Activated T-helper 1 cell treated with anti-CD3 and anti-CD28 coated beads, Interleukin-12 subunit alpha, Interleukin-12 subunit beta, Interleukin-2, Interleukin-4 antibody, amounts not matched to agents 30 ng/mL and 10 ng/mL and 1 ng/mL, durations not matched to agents 14 hours and 24 hours and 36 hours (primary cell): ENCODE measurements around the gene RAB11FIP4. TPM values are rescaled to one million over a fixed set of nuclear protein-coding genes. Genes with fewer than 3 reads are reported as not detected.

ENCODE experiments used
- DNase-seq: peaks from one replicate; pipeline ENCODE4 v3.0.0; 2021; ENCODE audit warnings: low spot score
- H3K27ac Mint-ChIP-seq: one replicate; pipeline ENCODE4 v1.8.0; 2021; ENCODE audit warnings: mild to moderate bottlenecking, mixed read lengths
- H3K27me3 Mint-ChIP-seq: one replicate; pipeline ENCODE4 v1.8.0; 2022; ENCODE audit warnings: mild to moderate bottlenecking, moderate library complexity, mixed read lengths; ENCODE audit not compliant: insufficient read depth
- H3K36me3 Mint-ChIP-seq: one replicate; pipeline ENCODE4 v1.8.0; 2021; ENCODE audit warnings: low read depth, mixed read lengths
- H3K4me1 Mint-ChIP-seq: one replicate; pipeline ENCODE4 v1.8.0; 2021; ENCODE audit warnings: low read depth, mixed read lengths
- H3K4me3 Mint-ChIP-seq: one replicate; pipeline ENCODE4 v1.8.0; 2021; ENCODE audit warnings: mild to moderate bottlenecking, moderate library complexity, mixed read lengths
- H3K9me3 Mint-ChIP-seq: one replicate; pipeline ENCODE4 v1.8.0; 2021; ENCODE audit warnings: mixed read lengths
- intact Hi-C: fragments of 100-400 bp; cut with micrococcal nuclease; formaldehyde crosslinking; loops from one replicate; pipeline ENCODE4 v1.15.1; 2024
- total RNA-seq: library from RNA; stranded (reverse); gene quantifications from 2 replicates; pipeline ENCODE4 v1.2.3, GENCODE V29; 2022

The RAB11FIP4 gene
- total RNA-seq, 1 donor from 2014 or later = 28.7 TPM

GRCh38 chr17:31484821-31485220 lies 93.3 kb downstream of the RAB11FIP4 start:
- intact Hi-C loops = no loop called here
- peaks cover 4% of the 10 kb centered on the region for H3K27me3 Mint-ChIP-seq
- no peak overlapping the region for H3K27ac Mint-ChIP-seq
- H3K9me3 Mint-ChIP-seq = no peaks in the 10 kb centered on the region
- no peak overlapping the region for H3K4me3 Mint-ChIP-seq
- no peak for DNase-seq
- no peaks in the 10 kb centered on the region for H3K36me3 Mint-ChIP-seq
- H3K4me1 Mint-ChIP-seq = peaks cover 30% of the 10 kb centered on the region

GRCh38 chr17:31486351-31487062 lies 95.0 kb downstream of the RAB11FIP4 start:
- H3K27me3 Mint-ChIP-seq = peaks cover 3% of the 10 kb centered on the region
- H3K4me1 Mint-ChIP-seq = peaks cover 45% of the 10 kb centered on the region
- peaks cover 3% of the 10 kb centered on the region for H3K36me3 Mint-ChIP-seq
- no peaks in the 10 kb centered on the region for H3K9me3 Mint-ChIP-seq
- intact Hi-C loops = loop anchor here (1.0 to 2.0 kb wide), 2 partner anchors 22 to 414 kb away; partner anchors contain the start of gene UTP6
- no peak for DNase-seq
- H3K4me3 Mint-ChIP-seq = peak overlapping the region; percentile 78
- H3K27ac Mint-ChIP-seq = peak overlapping the region; percentile 8

GRCh38 chr17:31487063-31487647 lies 95.7 kb downstream of the RAB11FIP4 start:
- intact Hi-C loops = loop anchor here (1.0 to 2.0 kb wide), 2 partner anchors 21 to 414 kb away; partner anchors contain the start of gene UTP6
- peak overlapping the region; percentile 68 for H3K27ac Mint-ChIP-seq
- H3K4me1 Mint-ChIP-seq = peaks cover 46% of the 10 kb centered on the region
- no peak for DNase-seq
- peaks cover 3% of the 10 kb centered on the region for H3K36me3 Mint-ChIP-seq
- H3K9me3 Mint-ChIP-seq = no peaks in the 10 kb centered on the region
- H3K4me3 Mint-ChIP-seq = peak overlapping the region; percentile 78
- H3K27me3 Mint-ChIP-seq = peaks cover 2% of the 10 kb centered on the region

GRCh38 chr17:31487648-31488263 lies 96.3 kb downstream of the RAB11FIP4 start:
- peaks cover 2% of the 10 kb centered on the region for H3K27me3 Mint-ChIP-seq
- H3K9me3 Mint-ChIP-seq = no peaks in the 10 kb centered on the region
- DNase-seq = peak; percentile 89
- H3K27ac Mint-ChIP-seq = peak overlapping the region; percentile 68
- peaks cover 52% of the 10 kb centered on the region for H3K4me1 Mint-ChIP-seq
- peaks cover 3% of the 10 kb centered on the region for H3K36me3 Mint-ChIP-seq
- H3K4me3 Mint-ChIP-seq = peak overlapping the region; percentile 78
- intact Hi-C loops = loop anchor here (1.0 to 2.0 kb wide), 3 partner anchors 21 to 413 kb away; partner anchors contain the start of gene UTP6

GRCh38 chr17:31488264-31488981 lies 96.9 kb downstream of the RAB11FIP4 start:
- DNase-seq = peak; percentile 21
- H3K4me3 Mint-ChIP-seq = peak overlapping the region; percentile 93
- H3K36me3 Mint-ChIP-seq = peaks cover 5% of the 10 kb centered on the region
- H3K9me3 Mint-ChIP-seq = no peaks in the 10 kb centered on the region
- peak overlapping the region; percentile 88 for H3K27ac Mint-ChIP-seq
- peaks cover 59% of the 10 kb centered on the region for H3K4me1 Mint-ChIP-seq
- intact Hi-C loops = loop anchor here (1.0 kb wide), 1 partner anchor 62 kb away; no protein-coding TSS in a partner anchor
- peaks cover 2% of the 10 kb centered on the region for H3K27me3 Mint-ChIP-seq

- intact Hi-C loops = loop anchor here (1.0 kb wide), 1 partner anchor 61 kb away; no protein-coding TSS in a partner anchor
- Mint-ChIP-seq H3K27me3 (peaks cover 2% of the 10 kb centered on the region), H3K4me3 (peak overlapping the region; percentile 93), H3K4me1 (peaks cover 64% of the 10 kb centered on the region), H3K36me3 (peaks cover 5% of the 10 kb centered on the region), H3K9me3 (no peaks in the 10 kb centered on the region), H3K27ac (peak overlapping the region; percentile 88)
- no peak for DNase-seq
Observed at GRCh38 chr17:31488982-31489294, 97.5 kb downstream of the RAB11FIP4 start.

- peaks cover 2% of the 10 kb centered on the region for H3K27me3 Mint-ChIP-seq
- H3K4me3 Mint-ChIP-seq = peak overlapping the region; percentile 93
- no peak for DNase-seq
- peaks cover 68% of the 10 kb centered on the region for H3K4me1 Mint-ChIP-seq
- peak overlapping the region; percentile 88 for H3K27ac Mint-ChIP-seq
- intact Hi-C loops = loop anchor here (5.0 kb wide), 1 partner anchor 368 kb away; the partner anchor contains the start of gene COPRS
- H3K9me3 Mint-ChIP-seq = no peaks in the 10 kb centered on the region
- peaks cover 5% of the 10 kb centered on the region for H3K36me3 Mint-ChIP-seq
Observed at GRCh38 chr17:31489295-31490018, 98.0 kb downstream of the RAB11FIP4 start.

- DNase-seq = no peak
- Mint-ChIP-seq H3K27ac (no peak overlapping the region), H3K4me1 (peaks cover 73% of the 10 kb centered on the region), H3K9me3 (no peaks in the 10 kb centered on the region), H3K27me3 (no peaks in the 10 kb centered on the region), H3K4me3 (peak overlapping the region; percentile 93), H3K36me3 (peaks cover 5% of the 10 kb centered on the region)
- intact Hi-C loops = loop anchor here (5.0 kb wide), 1 partner anchor 367 kb away; the partner anchor contains the start of gene COPRS
Observed at GRCh38 chr17:31490019-31490650, 98.7 kb downstream of the RAB11FIP4 start.

- Mint-ChIP-seq H3K27ac (peak overlapping the region; percentile 45), H3K27me3 (no peaks in the 10 kb centered on the region), H3K4me1 (peaks cover 79% of the 10 kb centered on the region), H3K4me3 (peak overlapping the region; percentile 93), H3K9me3 (no peaks in the 10 kb centered on the region), H3K36me3 (peaks cover 5% of the 10 kb centered on the region)
- intact Hi-C loops = loop anchor here (5.0 kb wide), 1 partner anchor 366 kb away; the partner anchor contains the start of gene COPRS
- DNase-seq = no peak
Observed at GRCh38 chr17:31490671-31491375, 99.3 kb downstream of the RAB11FIP4 start.

GRCh38 chr17:31491376-31492131 lies 100.1 kb downstream of the RAB11FIP4 start:
- Mint-ChIP-seq H3K4me1 (peaks cover 79% of the 10 kb centered on the region), H3K36me3 (peaks cover 5% of the 10 kb centered on the region), H3K27me3 (no peaks in the 10 kb centered on the region), H3K4me3 (peak overlapping the region; percentile 59), H3K27ac (peak overlapping the region; percentile 45), H3K9me3 (no peaks in the 10 kb centered on the region)
- DNase-seq = no peak
- intact Hi-C loops = loop anchor here (2.0 to 5.0 kb wide), 2 partner anchors 173 to 366 kb away; partner anchors contain the start of gene COPRS
